ENCODE data around the gene ZSCAN5B.

The ZSCAN5B gene

GRCh38 chr19:56147307-56147706 lies 50.3 kb downstream of the ZSCAN5B start:
- FAIRE-seq (no peak), DNase-seq (ENCODE audit: low spot score) (no peak)

GRCh38 chr19:56146904-56147303 lies 50.7 kb downstream of the ZSCAN5B start:
- FAIRE-seq = no peak

GRCh38 chr19:56145698-56146097 lies 51.9 kb downstream of the ZSCAN5B start:
- FAIRE-seq = no peak
- DNase-seq (ENCODE audit: low spot score) = no peak

More at GRCh38 chr19:56146904-56147303, 50.7 kb downstream of the ZSCAN5B start:
- no peak for DNase-seq (ENCODE audit: low spot score)

- DNase-seq (ENCODE audit: low spot score) (no peak), FAIRE-seq (no peak)
Observed at GRCh38 chr19:56144831-56145230, 52.8 kb downstream of the ZSCAN5B start.

GRCh38 chr19:56144376-56144775 lies 53.2 kb downstream of the ZSCAN5B start:
- FAIRE-seq = no peak
- DNase-seq (ENCODE audit: low spot score) = no peak

GRCh38 chr19:56142897-56143434 lies 54.6 kb downstream of the ZSCAN5B start:
- DNase-seq (ENCODE audit: low spot score) (no peak), FAIRE-seq (no peak)

- FAIRE-seq = no peak
- DNase-seq (ENCODE audit: low spot score) = no peak
Observed at GRCh38 chr19:56142087-56142787, 55.3 kb downstream of the ZSCAN5B start.

GRCh38 chr19:56141417-56141993 lies 56.1 kb downstream of the ZSCAN5B start:
- DNase-seq (ENCODE audit: low spot score) = no peak
- no peak for FAIRE-seq

- FAIRE-seq (peak; percentile 74), DNase-seq (ENCODE audit: low spot score) (peak; percentile 98)
Observed at GRCh38 chr19:56140583-56141416, 56.8 kb downstream of the ZSCAN5B start, which contains the start of gene ZNF444. TSS of gene ZNF444 (plus strand) at chr19:56141287. CDS start at chr19:56146912, 5,625 bp downstream.

GRCh38 chr19:56139847-56140582 lies 57.6 kb downstream of the ZSCAN5B start:
- no peak for DNase-seq (ENCODE audit: low spot score)
- FAIRE-seq = no peak
